Measurements from ENCODE around the gene MYO7A. TPM values are rescaled to one million over a fixed set of nuclear protein-coding genes. Genes with fewer than 3 reads are reported as not detected.

The MYO7A gene
- total RNA-seq, 3 donors from 2014 or later = 2.3 to 9.9 (median 6.7) TPM

DNA sequence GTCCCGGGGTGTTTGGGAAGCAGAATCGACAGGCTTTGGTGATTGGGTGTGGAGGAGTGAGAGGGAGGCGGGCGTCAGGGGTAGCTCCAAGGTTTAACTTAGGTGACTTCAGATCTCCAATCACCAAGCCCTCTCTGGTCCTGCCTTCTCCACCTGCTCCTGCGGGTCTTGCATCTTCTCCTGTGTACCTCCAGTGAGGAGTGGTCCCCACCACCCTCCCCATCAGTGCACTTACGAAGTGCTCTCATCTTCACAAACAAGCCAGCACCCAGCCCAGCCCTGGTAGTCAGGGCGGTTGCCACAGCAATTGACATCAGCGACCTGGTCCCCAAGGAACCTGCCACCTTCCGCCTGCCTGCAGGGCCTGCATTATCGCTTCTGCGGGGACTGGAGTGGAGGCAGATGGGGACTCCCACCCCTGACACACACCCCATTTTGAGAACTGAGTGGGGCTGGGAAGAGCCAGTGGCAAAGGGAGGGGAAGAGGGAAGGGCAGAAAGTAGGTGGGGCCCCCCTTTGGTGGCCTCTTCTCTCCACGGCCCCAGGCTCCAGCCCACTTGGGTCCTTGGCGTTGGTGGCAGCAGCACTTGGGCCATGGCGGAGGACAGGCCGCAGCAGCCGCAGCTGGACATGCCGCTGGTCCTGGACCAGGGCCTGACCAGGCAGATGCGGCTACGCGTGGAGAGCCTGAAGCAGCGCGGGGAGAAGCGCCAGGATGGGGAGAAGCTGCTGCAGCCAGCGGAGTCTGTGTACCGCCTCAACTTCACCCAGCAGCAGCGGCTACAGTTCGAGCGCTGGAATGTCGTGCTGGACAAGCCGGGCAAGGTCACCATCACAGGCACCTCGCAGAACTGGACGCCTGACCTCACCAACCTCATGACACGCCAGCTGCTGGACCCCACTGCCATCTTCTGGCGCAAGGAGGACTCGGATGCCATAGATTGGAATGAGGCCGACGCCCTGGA lies 25.5 kb upstream of the MYO7A start, which contains the start of gene OMP:
TSS of gene OMP (plus strand) at position 595 of the 965 bp plus-strand sequence. CDS start at position 595, 0 bp downstream.
- Histone ChIP-seq H3K36me3 (ENCODE audit: low read depth) (no peaks in the 10 kb centered on the region), H3K4me1 (ENCODE audit: low read depth) (peaks cover 32% of the 10 kb centered on the region), H3K9me3 (no peaks in the 10 kb centered on the region), H3K4me3 (no peak within 1 kb of the TSS)
- ATAC-seq (no peak), DNase-seq (peak in 2 of 3 donors; percentile 33 to 48)
- TF ChIP-seq, protein P1, sequence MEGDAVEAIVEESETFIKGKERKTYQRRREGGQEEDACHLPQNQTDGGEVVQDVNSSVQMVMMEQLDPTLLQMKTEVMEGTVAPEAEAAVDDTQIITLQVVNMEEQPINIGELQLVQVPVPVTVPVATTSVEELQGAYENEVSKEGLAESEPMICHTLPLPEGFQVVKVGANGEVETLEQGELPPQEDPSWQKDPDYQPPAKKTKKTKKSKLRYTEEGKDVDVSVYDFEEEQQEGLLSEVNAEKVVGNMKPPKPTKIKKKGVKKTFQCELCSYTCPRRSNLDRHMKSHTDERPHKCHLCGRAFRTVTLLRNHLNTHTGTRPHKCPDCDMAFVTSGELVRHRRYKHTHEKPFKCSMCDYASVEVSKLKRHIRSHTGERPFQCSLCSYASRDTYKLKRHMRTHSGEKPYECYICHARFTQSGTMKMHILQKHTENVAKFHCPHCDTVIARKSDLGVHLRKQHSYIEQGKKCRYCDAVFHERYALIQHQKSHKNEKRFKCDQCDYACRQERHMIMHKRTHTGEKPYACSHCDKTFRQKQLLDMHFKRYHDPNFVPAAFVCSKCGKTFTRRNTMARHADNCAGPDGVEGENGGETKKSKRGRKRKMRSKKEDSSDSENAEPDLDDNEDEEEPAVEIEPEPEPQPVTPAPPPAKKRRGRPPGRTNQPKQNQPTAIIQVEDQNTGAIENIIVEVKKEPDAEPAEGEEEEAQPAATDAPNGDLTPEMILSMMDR (IDR thresholded peaks at IDR 0.05) = no peak
- intact Hi-C loops (cut with DNase I, micrococcal nuclease) = no loop called here

- TF ChIP-seq, protein P1 (IDR thresholded peaks at IDR 0.05) = no peak
- H3K4me3 ChIP-seq = no peak overlapping the region
- H3K36me3 ChIP-seq (ENCODE audit: low read depth) = no peaks in the 10 kb centered on the region
- peaks cover 40% of the 10 kb centered on the region for H3K4me1 ChIP-seq (ENCODE audit: low read depth)
- DNase-seq (peak in 1 of 3 donors; percentile 9), ATAC-seq (no peak)
- intact Hi-C loops (cut with DNase I, micrococcal nuclease) = no loop called here
- no peaks in the 10 kb centered on the region for H3K9me3 ChIP-seq
These were observed 24.7 kb upstream of the MYO7A start for GRCh38 chr11:77103319-77103718.

DNA sequence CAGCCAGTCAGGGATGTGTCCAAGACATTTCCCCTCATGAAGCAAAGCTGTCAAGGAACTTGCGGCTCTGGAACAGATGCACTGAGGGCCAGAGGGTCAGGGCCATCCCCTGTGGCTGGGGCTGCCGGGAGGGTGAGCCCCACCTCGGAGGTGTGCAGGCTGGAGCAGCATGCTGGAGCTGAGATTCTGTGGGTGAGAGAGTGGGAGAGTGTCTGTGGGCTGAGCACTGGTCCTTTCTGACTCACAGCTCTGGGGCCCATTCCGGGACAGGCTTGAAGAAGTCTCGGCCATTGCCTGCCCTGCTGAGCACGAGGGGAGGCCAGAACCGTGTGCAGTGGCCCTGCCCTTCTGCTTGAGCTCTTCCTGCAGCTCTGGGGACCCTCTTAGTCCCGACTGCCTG lies 23.3 kb upstream of the MYO7A start:
- TF ChIP-seq, protein P1 (IDR thresholded peaks at IDR 0.05) = no peak
- peaks cover 43% of the 10 kb centered on the region for H3K4me1 ChIP-seq (ENCODE audit: low read depth)
- H3K9me3 ChIP-seq = no peaks in the 10 kb centered on the region
- intact Hi-C loops (cut with DNase I, micrococcal nuclease) = no loop called here
- no peak overlapping the region for H3K4me3 ChIP-seq
- ATAC-seq (no peak), DNase-seq (no peak)
- no peaks in the 10 kb centered on the region for H3K36me3 ChIP-seq (ENCODE audit: low read depth)

- Histone ChIP-seq H3K36me3 (ENCODE audit: low read depth) (no peaks in the 10 kb centered on the region), H3K9me3 (no peaks in the 10 kb centered on the region), H3K4me3 (no peak overlapping the region), H3K4me1 (ENCODE audit: low read depth) (peaks cover 48% of the 10 kb centered on the region)
- TF ChIP-seq, protein P1 (IDR thresholded peaks at IDR 0.05) = no peak
- intact Hi-C loops (cut with DNase I, micrococcal nuclease) = no loop called here
- peak; percentile 51 for ATAC-seq
- DNase-seq = peak in 2 of 3 donors; percentile 66 to 70
These were observed 21.7 kb upstream of the MYO7A start for GRCh38 chr11:77106321-77106720.

DNA sequence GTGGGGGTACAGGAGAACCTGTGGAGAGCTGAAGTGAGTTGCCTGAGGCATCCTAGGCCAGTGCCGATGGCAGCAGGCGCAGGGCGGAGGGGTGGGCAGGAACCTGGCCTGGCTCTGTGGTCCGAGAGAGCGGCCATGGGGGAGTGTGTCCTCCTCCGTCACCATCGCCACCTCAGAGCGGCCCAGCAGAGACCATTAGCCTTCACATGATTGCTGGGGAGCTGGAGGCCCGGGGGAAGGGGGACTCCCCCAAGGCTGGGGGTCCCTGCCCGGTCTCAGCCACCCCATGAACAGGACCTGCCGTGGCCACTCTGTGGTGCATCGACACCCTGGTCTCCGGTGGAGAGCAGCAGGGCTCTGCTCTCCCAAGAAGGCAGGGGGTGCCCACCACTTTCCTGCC lies 21.3 kb upstream of the MYO7A start:
- TF ChIP-seq, protein P1 (IDR thresholded peaks at IDR 0.05) = no peak
- DNase-seq = no peak
- Histone ChIP-seq H3K36me3 (ENCODE audit: low read depth) (no peaks in the 10 kb centered on the region), H3K4me1 (ENCODE audit: low read depth) (peaks cover 48% of the 10 kb centered on the region), H3K4me3 (no peak overlapping the region), H3K9me3 (no peaks in the 10 kb centered on the region)
- intact Hi-C loops (cut with DNase I, micrococcal nuclease) = no loop called here
- ATAC-seq = no peak
